ENCODE data around the gene ANO1. TPM values are rescaled to one million over a fixed set of nuclear protein-coding genes. Genes with fewer than 3 reads are reported as not detected.

ANO1 gene
- total and polyA plus RNA-seq, 2 of the 8 experiments (the other 6 are each of a cell fraction or from before 2014, with no cell fraction given) = 4.7 to 5.0 TPM

DNA sequence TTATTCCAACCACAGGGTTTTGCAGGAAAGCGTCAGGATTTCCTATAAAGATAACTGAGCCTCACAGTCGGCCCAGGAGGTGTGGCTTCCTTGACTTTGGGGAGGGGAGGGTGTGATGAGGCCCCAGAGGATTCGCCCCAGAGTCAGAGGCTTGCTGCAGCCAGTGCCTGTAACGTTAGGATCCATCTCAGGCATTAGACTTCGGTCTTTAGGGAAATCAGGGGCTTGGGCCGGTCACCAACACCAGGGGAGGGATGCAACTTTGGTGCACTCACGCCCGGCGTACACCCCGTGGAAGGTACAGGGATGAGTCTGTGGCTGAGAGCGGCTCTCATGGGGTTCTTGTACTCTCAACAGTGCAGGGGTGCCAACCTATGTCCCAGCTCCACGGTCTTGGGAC is 5.7 kb upstream of the ANO1 start:
- H4K5ac ChIP-seq (ENCODE audit: insufficient read length, low read depth, low read length) = no peak overlapping the region
- H2BK15ac ChIP-seq (ENCODE audit: low read length) = peak overlapping the region; percentile 55
- H3K23ac ChIP-seq (ENCODE audit: insufficient read length) = no peak overlapping the region
- no peak overlapping the region for H3K14ac ChIP-seq (ENCODE audit: insufficient read length)
- ChIA-PET POLR2A (ENCODE audit: partially characterized antibody) (interaction anchor here (0.7 to 1.3 kb wide), 2 partner anchors 12 to 14 kb away, joined by 3 read pairs; no protein-coding TSS in a partner anchor), CTCF (ENCODE audit: partially characterized antibody) (interaction anchor here (0.7 to 11.2 kb wide), 8 partner anchors 11 to 154 kb away, joined by 3 to 103 read pairs (median 4); no protein-coding TSS in a partner anchor)
- H3K4me3 ChIP-seq (ENCODE audit: extremely low read depth in 1 of 4, insufficient read depth in 2 of 4, low read depth in 3 of 4, low read length in 4 of 4) = peak overlapping the region in 1 of 4 experiments; percentile 33; a peak in 1 of 8 replicates
- H3K4ac ChIP-seq (replicated peaks; ENCODE audit: insufficient read length, low read depth, low read length) = peak overlapping the region; percentile 72
- H3K4me1 ChIP-seq (replicated peaks in 1 of 4; ENCODE audit: control insufficient read depth in 3 of 4, insufficient read depth in 4 of 4, low read length in 3 of 4) = peaks cover 13 to 45% (median 24%) of the 10 kb centered on the region in 4 experiments
- peak overlapping the region; percentile 58 to 61 for H3K4me2 ChIP-seq (ENCODE audit: insufficient read depth in 1 of 2, low read depth in 2 of 2, low read length in 2 of 2)
- peak in 1 of 2 experiments; percentile 44 for DNase-seq (ENCODE audit: low read depth in 1 of 2, low spot score in 2 of 2)
- no peak for FAIRE-seq
- peak overlapping the region; percentile 75 for H4K91ac ChIP-seq (replicated peaks; ENCODE audit: insufficient read length, low read length)
- H3K27ac ChIP-seq (ENCODE audit: low read depth, low read length) = no peak overlapping the region
- peak overlapping the region; percentile 54; the same call in 1 of the 2 replicates for H2BK5ac ChIP-seq (ENCODE audit: low read depth, low read length)
- H3K79me2 ChIP-seq (ENCODE audit: control insufficient read depth in 1 of 2, insufficient read depth in 2 of 2, low read length in 2 of 2) = no peaks in the 10 kb centered on the region
- H3K36me3 ChIP-seq (ENCODE audit: control insufficient read depth in 2 of 4, insufficient read depth in 4 of 4, low read length in 3 of 4) = no peaks in the 10 kb centered on the region
- WGBS, 2 experiments (ENCODE audit: extremely low coverage in 1 of 2, insufficient coverage in 1 of 2, insufficient read length in 1 of 2, insufficient replicate concordance in 2 of 2, low coverage in 1 of 2, low lambda C conversion rate in 2 of 2, missing lambda C conversion rate in 1 of 2) = 63% methylated on average over 11 of the region's 12 CpGs; no CpG with 5 or more reads in 1 of the 2 experiments
- H3K9ac ChIP-seq (replicated peaks in 1 of 4; ENCODE audit: extremely low read depth in 1 of 4, low read depth in 3 of 4, low read length in 3 of 4) = no peak overlapping the region
- H2AK5ac ChIP-seq (ENCODE audit: low read depth, low read length) = no peak overlapping the region; the same call in 1 of the 2 replicates
- H2BK12ac ChIP-seq (ENCODE audit: low read depth, low read length) = peak overlapping the region; percentile 64; the same call in 1 of the 2 replicates
- no peak overlapping the region for H4K8ac ChIP-seq (ENCODE audit: extremely low read depth, insufficient read depth, low read length)
- no peak overlapping the region for H2AFZ ChIP-seq (ENCODE audit: low read length)
- H3K79me1 ChIP-seq (ENCODE audit: low read depth, low read length) = no peaks in the 10 kb centered on the region
- H4K20me1 ChIP-seq (replicated peaks in 1 of 2; ENCODE audit: control insufficient read depth in 1 of 2, insufficient read depth in 2 of 2, low read length in 2 of 2) = no peaks in the 10 kb centered on the region
- peaks cover 8 to 35% (median 24%) of the 10 kb centered on the region in 4 experiments for H3K27me3 ChIP-seq (replicated peaks in 1 of 4; ENCODE audit: control insufficient read depth in 3 of 4, extremely low read depth in 1 of 4, insufficient read depth in 3 of 4, low read length in 3 of 4)
- H2BK120ac ChIP-seq (replicated peaks; ENCODE audit: low read depth, low read length) = peak overlapping the region; percentile 77
- no peaks in the 10 kb centered on the region for H3K9me3 ChIP-seq (ENCODE audit: insufficient read depth in 2 of 2, low read depth in 1 of 2, low read length in 1 of 2)
- peaks cover 8% of the 10 kb centered on the region; the same call in 1 of the 2 replicates for H3K23me2 ChIP-seq (ENCODE audit: low read depth, low read length)
- peak overlapping the region; percentile 17 for H3K56ac ChIP-seq (replicated peaks; ENCODE audit: insufficient read length, low read depth, low read length)
- peak overlapping the region; percentile 83 for H3K18ac ChIP-seq (ENCODE audit: extremely low read depth, low read length)
- H2BK20ac ChIP-seq (ENCODE audit: low read length) = peak overlapping the region; percentile 76
- TF ChIP-seq TAF1 (IDR thresholded peaks at IDR 0.05; ENCODE audit: low read depth, low read length) (no peak), MAFK (IDR thresholded peaks at IDR 0.05; ENCODE audit: low read depth, low read length) (no peak), SAP30 (IDR thresholded peaks at IDR 0.05; ENCODE audit: insufficient read depth, insufficient replicate concordance, low read length) (no peak), CHD1 (IDR thresholded peaks at IDR 0.05; ENCODE audit: low read depth, low read length) (no peak), PHF8 (conservative IDR thresholded peaks at IDR 0.05; ENCODE audit: low read depth, low read length) (no peak), ASH2L (IDR thresholded peaks at IDR 0.05; ENCODE audit: low read length) (no peak), RAD21 (IDR thresholded peaks at IDR 0.05 in 1 of 2, conservative IDR thresholded peaks at IDR 0.05 in 1 of 2; ENCODE audit: low read depth in 2 of 2, low read length in 2 of 2) (no peak)
- TF ChIP-seq, protein P1, sequence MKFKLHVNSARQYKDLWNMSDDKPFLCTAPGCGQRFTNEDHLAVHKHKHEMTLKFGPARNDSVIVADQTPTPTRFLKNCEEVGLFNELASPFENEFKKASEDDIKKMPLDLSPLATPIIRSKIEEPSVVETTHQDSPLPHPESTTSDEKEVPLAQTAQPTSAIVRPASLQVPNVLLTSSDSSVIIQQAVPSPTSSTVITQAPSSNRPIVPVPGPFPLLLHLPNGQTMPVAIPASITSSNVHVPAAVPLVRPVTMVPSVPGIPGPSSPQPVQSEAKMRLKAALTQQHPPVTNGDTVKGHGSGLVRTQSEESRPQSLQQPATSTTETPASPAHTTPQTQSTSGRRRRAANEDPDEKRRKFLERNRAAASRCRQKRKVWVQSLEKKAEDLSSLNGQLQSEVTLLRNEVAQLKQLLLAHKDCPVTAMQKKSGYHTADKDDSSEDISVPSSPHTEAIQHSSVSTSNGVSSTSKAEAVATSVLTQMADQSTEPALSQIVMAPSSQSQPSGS (IDR thresholded peaks at IDR 0.05; ENCODE audit: low read length) = no peak
